Inferior parietal cortex (tissue), 1 donor: ENCODE measurements around the gene SERPINB8.

Source experiments
- DNase-seq: peaks from one replicate; pipeline ENCODE4 v3.0.0-alpha.2; 2016; ENCODE audit errors: extremely low spot score

Gene SERPINB8

GRCh38 chr18:63965716-63966330, 4.1 kb upstream of the SERPINB8 start:
- DNase-seq: no peak

- DNase-seq: peak; percentile 30
Observed at GRCh38 chr18:63970809-63971205, 926 bp downstream of the SERPINB8 start.

GRCh38 chr18:63971320-63972001, 1.6 kb downstream of the SERPINB8 start:
- DNase-seq: peak; percentile 34

- DNase-seq: no peak
Observed at GRCh38 chr18:63972002-63972376, 2.1 kb downstream of the SERPINB8 start.

- DNase-seq: peak; percentile 45
Observed at GRCh38 chr18:63974991-63975390, 5.1 kb downstream of the SERPINB8 start.

GRCh38 chr18:63975628-63976027, 5.7 kb downstream of the SERPINB8 start:
- no peak for DNase-seq

GRCh38 chr18:63977040-63977439, 7.2 kb downstream of the SERPINB8 start:
- DNase-seq: no peak

- peak; percentile 83 for DNase-seq
Observed at GRCh38 chr18:63979409-63979920, 9.6 kb downstream of the SERPINB8 start.

- DNase-seq: no peak
Observed at GRCh38 chr18:63980027-63980426, 10.1 kb downstream of the SERPINB8 start.

- DNase-seq: no peak
Observed at GRCh38 chr18:63980896-63981460, 11.1 kb downstream of the SERPINB8 start.

- no peak for DNase-seq
Observed at GRCh38 chr18:63981719-63982118, 11.8 kb downstream of the SERPINB8 start.

GRCh38 chr18:63982361-63982760, 12.5 kb downstream of the SERPINB8 start:
- no peak for DNase-seq

- no peak for DNase-seq
Observed at GRCh38 chr18:63986885-63987284, 17.0 kb downstream of the SERPINB8 start.

- no peak for DNase-seq
Observed at GRCh38 chr18:63987743-63988142, 17.9 kb downstream of the SERPINB8 start.

GRCh38 chr18:63992751-63993150, 22.9 kb downstream of the SERPINB8 start:
- DNase-seq: no peak

- DNase-seq: peak; percentile 55
Observed at GRCh38 chr18:63994783-63995399, 25.0 kb downstream of the SERPINB8 start.

- no peak for DNase-seq
Observed at GRCh38 chr18:63997041-63997440, 27.2 kb downstream of the SERPINB8 start.

GRCh38 chr18:63997606-63998005, 27.7 kb downstream of the SERPINB8 start:
- no peak for DNase-seq

GRCh38 chr18:63999871-64000270, 30.0 kb downstream of the SERPINB8 start:
- no peak for DNase-seq

GRCh38 chr18:64002581-64002980, 32.7 kb downstream of the SERPINB8 start:
- no peak for DNase-seq

GRCh38 chr18:64009305-64009704, 39.4 kb downstream of the SERPINB8 start:
- DNase-seq: no peak

- no peak for DNase-seq
Observed at GRCh38 chr18:64011513-64011912, 41.6 kb downstream of the SERPINB8 start.

GRCh38 chr18:64017870-64018269, 48.0 kb downstream of the SERPINB8 start:
- DNase-seq: peak; percentile 70
